Upper lobe of right lung (tissue), 1 donor: Measurements from ENCODE around the gene SIPA1L3. TPM values are rescaled to one million over a fixed set of nuclear protein-coding genes. Genes with fewer than 3 reads are reported as not detected.
"Not testable (repeated sequence)": the region's sequence is repeated elsewhere in the genome, so short reads cannot be mapped to it uniquely, and the experiment has no call there.

Experiments
- ATAC-seq: fragments of 200-7000 bp; cut with Tn5 transposase; one replicate; pipeline ENCODE4 v1.9.1; 2020; ENCODE audit warnings: mild to moderate bottlenecking, moderate library complexity
- DNase-seq: peaks from one replicate; pipeline ENCODE4 v3.0.0-alpha.2; 2020
- H3K27ac ChIP-seq: fragments of 200-600 bp; one replicate; pipeline ENCODE4 v1.8.0; 2022
- H3K27me3 ChIP-seq: fragments of 200-600 bp; one replicate; pipeline ENCODE4 v1.8.0; 2022; ENCODE audit warnings: mild to moderate bottlenecking
- H3K36me3 ChIP-seq: fragments of 200-600 bp; one replicate; pipeline ENCODE4 v1.8.0; 2022
- H3K4me1 ChIP-seq: fragments of 200-600 bp; one replicate; pipeline ENCODE4 v1.8.0; 2022
- H3K4me3 ChIP-seq: fragments of 200-600 bp; one replicate; pipeline ENCODE4 v1.8.0; 2022; ENCODE audit warnings: mild to moderate bottlenecking
- H3K9me3 ChIP-seq: fragments of 200-600 bp; one replicate; pipeline ENCODE4 v1.8.0; 2022
- CTCF ChIP-seq: fragments of 200-600 bp; IDR thresholded peaks from one replicate; pipeline ENCODE4 v1.8.0; 2022; ENCODE audit warnings: antibody characterized with exemption
- intact Hi-C: fragments of 100-400 bp; cut with DNase I; formaldehyde crosslinking; loops from one replicate; pipeline ENCODE4 v1.11.0; 2022
- total RNA-seq: library from RNA; stranded (reverse); fragmentation: NEBNext Ultra II Directional; extraction: Animal tissue kit (Norgen Biotek cat#: 25700); gene quantifications from one replicate; pipeline ENCODE4 v1.2.1, GENCODE V29; 2021
- donor health status: DM: no; HTN: yes; CAD: no; lungs with severe emphysema.

SIPA1L3 gene
- total RNA-seq, 1 donor from 2014 or later, result 66.3 TPM

GRCh38 chr19:37920591-37921450 lies 13.8 kb downstream of the SIPA1L3 start:
- ATAC-seq (peak; percentile 56), DNase-seq (no peak)
- Histone ChIP-seq H3K4me3 (no peak overlapping the region), H3K9me3 (no peaks in the 10 kb centered on the region), H3K36me3 (no peaks in the 10 kb centered on the region), H3K27me3 (no peaks in the 10 kb centered on the region), H3K4me1 (no peaks in the 10 kb centered on the region), H3K27ac (no peak overlapping the region)
- intact Hi-C loops, result no loop called here
- no peak for TF ChIP-seq CTCF

- ATAC-seq, H3K27ac ChIP-seq, intact Hi-C loops, DNase-seq, H3K4me3 ChIP-seq, H3K4me1 ChIP-seq, H3K27me3 ChIP-seq, H3K9me3 ChIP-seq, H3K36me3 ChIP-seq: not testable (repeated sequence)
Observed at GRCh38 chr19:37924573-37924972, 17.6 kb downstream of the SIPA1L3 start.

- Histone ChIP-seq H3K4me1 (no peaks in the 10 kb centered on the region), H3K36me3 (no peaks in the 10 kb centered on the region), H3K27me3 (no peaks in the 10 kb centered on the region), H3K27ac (no peak overlapping the region), H3K4me3 (no peak overlapping the region), H3K9me3 (no peaks in the 10 kb centered on the region)
- DNase-seq (no peak), ATAC-seq (no peak)
- intact Hi-C loops, result no loop called here
- no peak for TF ChIP-seq CTCF
Observed at GRCh38 chr19:37925212-37925611, 18.2 kb downstream of the SIPA1L3 start.

- ATAC-seq, result no peak
- Histone ChIP-seq H3K9me3 (no peaks in the 10 kb centered on the region), H3K27me3 (no peaks in the 10 kb centered on the region), H3K27ac (no peak overlapping the region), H3K36me3 (no peaks in the 10 kb centered on the region), H3K4me3 (no peak overlapping the region), H3K4me1 (peaks cover under 1% of the 10 kb centered on the region)
- no peak for DNase-seq
- intact Hi-C loops, result no loop called here
- TF ChIP-seq CTCF, result no peak
Observed at GRCh38 chr19:37926255-37926654, 19.2 kb downstream of the SIPA1L3 start.

- no peaks in the 10 kb centered on the region for H3K36me3 ChIP-seq
- no peak overlapping the region for H3K27ac ChIP-seq
- no peak overlapping the region for H3K4me3 ChIP-seq
- no peaks in the 10 kb centered on the region for H3K9me3 ChIP-seq
- H3K27me3 ChIP-seq, result no peaks in the 10 kb centered on the region
- intact Hi-C loops, result no loop called here
- peaks cover 5% of the 10 kb centered on the region for H3K4me1 ChIP-seq
- DNase-seq (no peak), ATAC-seq (no peak)
- no peak for TF ChIP-seq CTCF
Observed at GRCh38 chr19:37926711-37927110, 19.7 kb downstream of the SIPA1L3 start.

- Histone ChIP-seq H3K9me3 (no peaks in the 10 kb centered on the region), H3K27me3 (no peaks in the 10 kb centered on the region), H3K36me3 (no peaks in the 10 kb centered on the region), H3K27ac (no peak overlapping the region), H3K4me1 (peaks cover 11% of the 10 kb centered on the region), H3K4me3 (no peak overlapping the region)
- intact Hi-C loops, result no loop called here
- DNase-seq (no peak), ATAC-seq (no peak)
- TF ChIP-seq CTCF, result no peak
Observed at GRCh38 chr19:37928527-37929286, 21.7 kb downstream of the SIPA1L3 start.
